ENCODE measurements around the gene AANAT.

AANAT gene

GRCh38 chr17:76467366-76467765 is at the start of gene AANAT:
Gene AANAT, plus strand, starts transcription at chr17:76467603. Its CDS starts 1,144 bp downstream, at chr17:76468747.
- DNase-seq, result peak; percentile 70

- peak; percentile 50 for DNase-seq
These were observed 47.7 kb upstream of the AANAT start for GRCh38 chr17:76419576-76420260.

GRCh38 chr17:76420356-76421043 is 46.9 kb upstream of the AANAT start:
- no peak for DNase-seq

GRCh38 chr17:76421044-76421407 is 46.4 kb upstream of the AANAT start:
- DNase-seq, result no peak

- no peak for DNase-seq
These were observed 45.0 kb upstream of the AANAT start for GRCh38 chr17:76422406-76422805.

GRCh38 chr17:76422860-76423259 is 44.5 kb upstream of the AANAT start:
- DNase-seq, result no peak

- no peak for DNase-seq
These were observed 40.5 kb upstream of the AANAT start for GRCh38 chr17:76426853-76427252.

- no peak for DNase-seq
These were observed 39.7 kb upstream of the AANAT start for GRCh38 chr17:76427501-76428231.

- no peak for DNase-seq
These were observed 38.9 kb upstream of the AANAT start for GRCh38 chr17:76428511-76428910.

- DNase-seq, result no peak
These were observed 35.9 kb upstream of the AANAT start for GRCh38 chr17:76431509-76431908.

- no peak for DNase-seq
These were observed 35.4 kb upstream of the AANAT start for GRCh38 chr17:76432004-76432403.

GRCh38 chr17:76432712-76433336 is 34.6 kb upstream of the AANAT start:
- no peak for DNase-seq

- DNase-seq, result no peak
These were observed 33.7 kb upstream of the AANAT start for GRCh38 chr17:76433693-76434092.

- DNase-seq, result no peak
These were observed 32.5 kb upstream of the AANAT start for GRCh38 chr17:76434870-76435269.

- peak; percentile 63 for DNase-seq
These were observed 31.7 kb upstream of the AANAT start for GRCh38 chr17:76435751-76436150.

GRCh38 chr17:76437467-76438402 is 29.7 kb upstream of the AANAT start:
- no peak for DNase-seq

- DNase-seq, result no peak
These were observed 28.5 kb upstream of the AANAT start for GRCh38 chr17:76438906-76439305.

- DNase-seq, result no peak
These were observed 28.0 kb upstream of the AANAT start for GRCh38 chr17:76439314-76439928.

GRCh38 chr17:76440751-76441362 is 26.5 kb upstream of the AANAT start:
- DNase-seq, result no peak

- no peak for DNase-seq
These were observed 25.6 kb upstream of the AANAT start for GRCh38 chr17:76441686-76442340.

All from retina (tissue), 1 donor.